Lower lobe of right lung (tissue), 2 donors: ENCODE measurements around the gene ASTN2. TPM values are rescaled to one million over a fixed set of nuclear protein-coding genes. Genes with fewer than 3 reads are reported as not detected.
A peak's percentile ranks its signal among the peaks of the same experiment; 100 is the strongest.

Experiments used
- ATAC-seq, 2 donors: fragments of 200-7000 bp; cut with Tn5 transposase; one replicate each; pipeline ENCODE4 v1.9.1; 2020 to 2022; ENCODE audit warnings: mild to moderate bottlenecking in 2 of 2, moderate library complexity in 2 of 2
- DNase-seq: peaks from one replicate; pipeline ENCODE4 v3.0.0-alpha.2; 2020
- H3K27ac ChIP-seq: fragments of 200-600 bp; one replicate; pipeline ENCODE4 v1.8.0; 2022
- H3K27me3 ChIP-seq: fragments of 200-600 bp; one replicate; pipeline ENCODE4 v1.8.0; 2022; ENCODE audit warnings: low read depth
- H3K36me3 ChIP-seq: fragments of 200-600 bp; one replicate; pipeline ENCODE4 v1.8.0; 2022; ENCODE audit warnings: mild to moderate bottlenecking
- H3K4me1 ChIP-seq: fragments of 200-600 bp; one replicate; pipeline ENCODE4 v1.8.0; 2022
- H3K4me3 ChIP-seq: fragments of 200-600 bp; one replicate; pipeline ENCODE4 v1.8.0; 2022; ENCODE audit warnings: mild to moderate bottlenecking
- H3K9me3 ChIP-seq: fragments of 200-600 bp; one replicate; pipeline ENCODE4 v1.8.0; 2022
- intact Hi-C: fragments of 100-400 bp; cut with DNase I; formaldehyde crosslinking; loops from one replicate; pipeline ENCODE4 v1.11.0; 2022
- total RNA-seq: library from RNA; stranded (reverse); fragmentation: NEBNext Ultra II Directional; extraction: Animal tissue kit (Norgen Biotek cat#: 25700); gene quantifications from one replicate; pipeline ENCODE4 v1.2.1, GENCODE V29; 2021
- TF ChIP-seq, protein P1 (sequence below): fragments of 200-600 bp; IDR thresholded peaks from one replicate; pipeline ENCODE4 v1.8.0; 2022; ENCODE audit warnings: antibody characterized with exemption, mild to moderate bottlenecking
- donor health status: DM: no; HTN: yes; CAD: no; lungs with severe emphysema.

Gene ASTN2
- total RNA-seq, 1 donor from 2014 or later = 4.3 TPM

DNA sequence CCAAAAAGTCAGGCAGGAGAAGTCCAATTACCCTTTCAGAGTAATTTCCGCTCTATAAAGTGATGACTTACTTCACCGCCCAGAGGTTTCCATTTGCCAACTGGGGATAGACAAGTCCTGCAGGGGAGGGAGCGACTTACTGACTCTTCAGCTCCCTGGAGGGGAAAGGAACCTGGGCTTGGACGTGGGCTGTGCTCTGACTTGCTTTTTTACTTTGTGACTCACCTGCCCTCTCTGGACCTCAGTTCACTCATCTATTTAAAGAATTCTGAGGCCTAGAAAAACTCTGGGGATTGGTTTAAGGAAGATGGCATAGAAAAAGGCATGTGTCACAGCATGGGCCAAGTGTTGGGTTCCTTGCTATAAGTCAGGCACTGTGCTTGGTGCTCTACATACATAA lies 908.2 kb downstream of the ASTN2 start:
- TF ChIP-seq, protein P1, sequence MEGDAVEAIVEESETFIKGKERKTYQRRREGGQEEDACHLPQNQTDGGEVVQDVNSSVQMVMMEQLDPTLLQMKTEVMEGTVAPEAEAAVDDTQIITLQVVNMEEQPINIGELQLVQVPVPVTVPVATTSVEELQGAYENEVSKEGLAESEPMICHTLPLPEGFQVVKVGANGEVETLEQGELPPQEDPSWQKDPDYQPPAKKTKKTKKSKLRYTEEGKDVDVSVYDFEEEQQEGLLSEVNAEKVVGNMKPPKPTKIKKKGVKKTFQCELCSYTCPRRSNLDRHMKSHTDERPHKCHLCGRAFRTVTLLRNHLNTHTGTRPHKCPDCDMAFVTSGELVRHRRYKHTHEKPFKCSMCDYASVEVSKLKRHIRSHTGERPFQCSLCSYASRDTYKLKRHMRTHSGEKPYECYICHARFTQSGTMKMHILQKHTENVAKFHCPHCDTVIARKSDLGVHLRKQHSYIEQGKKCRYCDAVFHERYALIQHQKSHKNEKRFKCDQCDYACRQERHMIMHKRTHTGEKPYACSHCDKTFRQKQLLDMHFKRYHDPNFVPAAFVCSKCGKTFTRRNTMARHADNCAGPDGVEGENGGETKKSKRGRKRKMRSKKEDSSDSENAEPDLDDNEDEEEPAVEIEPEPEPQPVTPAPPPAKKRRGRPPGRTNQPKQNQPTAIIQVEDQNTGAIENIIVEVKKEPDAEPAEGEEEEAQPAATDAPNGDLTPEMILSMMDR = no peak
- H3K36me3 ChIP-seq = no peaks in the 10 kb centered on the region
- intact Hi-C loops = no loop called here
- H3K9me3 ChIP-seq = no peaks in the 10 kb centered on the region
- H3K27me3 ChIP-seq = no peaks in the 10 kb centered on the region
- no peak overlapping the region for H3K4me3 ChIP-seq
- ATAC-seq = no peak
- H3K27ac ChIP-seq = no peak overlapping the region
- DNase-seq = no peak
- no peaks in the 10 kb centered on the region for H3K4me1 ChIP-seq

DNA sequence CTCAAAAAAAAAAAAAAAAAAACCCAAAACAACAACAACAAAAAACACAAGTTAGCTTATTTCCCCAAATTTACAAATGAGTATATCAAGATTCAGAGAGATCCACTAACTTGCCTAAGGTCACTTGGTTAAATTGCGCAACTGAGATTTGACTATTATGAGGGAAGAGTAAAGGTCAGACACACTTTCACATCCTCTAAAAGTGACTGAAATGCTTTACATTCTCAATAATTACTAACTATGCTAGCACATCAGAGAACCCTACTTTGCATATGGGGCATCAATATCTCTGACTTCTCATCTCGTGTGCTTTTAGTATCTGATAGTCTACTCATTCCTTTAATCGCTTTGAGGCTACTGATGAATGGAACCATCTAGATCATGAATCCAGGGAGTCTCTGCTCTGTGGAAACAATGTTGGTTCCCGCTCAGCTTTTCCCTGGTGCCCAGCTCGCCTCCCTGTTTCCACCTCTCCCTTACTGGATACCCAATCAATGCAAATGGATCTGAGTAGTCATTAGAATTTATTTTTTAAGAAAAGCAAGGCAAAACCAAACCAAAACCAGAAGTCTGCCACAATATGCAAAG lies 909.9 kb downstream of the ASTN2 start:
- intact Hi-C loops = no loop called here
- Histone ChIP-seq H3K4me3 (no peak overlapping the region), H3K9me3 (no peaks in the 10 kb centered on the region), H3K36me3 (no peaks in the 10 kb centered on the region), H3K4me1 (no peaks in the 10 kb centered on the region), H3K27ac (no peak overlapping the region), H3K27me3 (no peaks in the 10 kb centered on the region)
- TF ChIP-seq, protein P1 = no peak
- DNase-seq (no peak), ATAC-seq (peak in 1 of 2 donors; percentile 43)

DNA sequence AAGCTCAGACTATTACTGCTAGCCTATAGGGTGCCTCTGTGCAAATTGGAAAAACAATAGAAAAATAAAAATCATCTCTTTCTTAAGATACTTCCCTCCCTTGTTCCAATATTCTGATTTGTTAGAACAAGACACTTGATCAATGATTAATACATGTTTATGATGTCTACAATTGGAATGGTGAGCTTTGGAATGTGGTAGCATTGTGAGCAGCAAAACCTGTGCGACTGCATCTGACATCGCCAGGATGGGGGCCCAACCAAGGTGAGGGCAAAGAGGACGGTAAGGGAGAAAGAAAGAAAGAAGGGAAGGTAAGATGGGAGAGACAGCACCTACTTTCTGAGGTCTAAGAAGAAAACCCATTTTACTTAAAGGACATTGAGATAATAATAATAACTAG lies 910.8 kb downstream of the ASTN2 start:
- no peak overlapping the region for H3K27ac ChIP-seq
- DNase-seq (no peak), ATAC-seq (no peak)
- H3K27me3 ChIP-seq = no peaks in the 10 kb centered on the region
- intact Hi-C loops = no loop called here
- H3K4me1 ChIP-seq = no peaks in the 10 kb centered on the region
- H3K36me3 ChIP-seq = no peaks in the 10 kb centered on the region
- H3K4me3 ChIP-seq = no peak overlapping the region
- TF ChIP-seq, protein P1 = no peak
- H3K9me3 ChIP-seq = no peaks in the 10 kb centered on the region

DNA sequence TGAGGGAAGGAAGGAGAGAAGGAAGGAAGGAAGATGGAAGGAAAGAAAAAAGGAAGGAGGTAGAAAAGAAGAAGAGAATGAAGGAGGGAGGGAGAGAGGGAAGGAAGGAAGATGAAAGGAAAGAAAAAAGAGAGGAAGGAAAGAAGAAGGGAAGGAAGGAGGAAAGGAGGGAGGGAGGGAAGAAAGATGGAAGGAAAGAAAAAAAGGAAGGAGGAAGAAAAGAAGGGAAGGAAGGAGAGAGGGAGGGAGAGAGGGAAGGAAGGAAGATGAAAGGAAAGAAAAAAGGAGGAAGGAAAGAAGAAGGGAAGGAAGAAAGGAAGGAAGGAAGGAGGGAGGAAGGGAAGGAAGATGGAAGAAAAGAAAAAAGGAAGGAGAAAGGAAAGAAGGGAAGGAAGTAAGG lies 912.1 kb downstream of the ASTN2 start:
- H3K9me3 ChIP-seq = no peaks in the 10 kb centered on the region
- TF ChIP-seq, protein P1 = no peak
- H3K27me3 ChIP-seq = no peaks in the 10 kb centered on the region
- no peak overlapping the region for H3K4me3 ChIP-seq
- ATAC-seq = no peak
- DNase-seq = no peak
- no peaks in the 10 kb centered on the region for H3K36me3 ChIP-seq
- intact Hi-C loops = no loop called here
- no peaks in the 10 kb centered on the region for H3K4me1 ChIP-seq
- H3K27ac ChIP-seq = no peak overlapping the region

DNA sequence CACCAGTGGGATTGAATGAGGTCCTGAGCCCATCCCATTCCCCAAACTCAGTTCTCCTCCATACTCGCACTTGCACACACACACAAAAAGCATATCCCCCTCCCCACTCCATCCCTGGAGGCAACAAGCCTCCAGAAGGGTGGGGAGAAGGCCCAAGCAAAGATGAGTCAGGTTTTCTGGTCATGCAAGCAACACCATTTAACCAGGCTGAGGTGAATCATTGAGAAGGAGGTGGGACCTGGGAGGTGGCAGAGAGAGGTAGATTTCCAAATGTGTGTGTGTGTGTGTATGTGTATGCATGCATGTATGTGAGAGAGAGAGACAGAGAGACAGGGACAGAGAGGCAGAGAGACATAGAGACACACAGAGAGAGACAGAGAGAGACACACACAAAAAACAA lies 913.0 kb downstream of the ASTN2 start:
- H3K27ac ChIP-seq = no peak overlapping the region
- DNase-seq (no peak), ATAC-seq (no peak)
- H3K9me3 ChIP-seq = no peaks in the 10 kb centered on the region
- TF ChIP-seq, protein P1 = no peak
- H3K27me3 ChIP-seq = no peaks in the 10 kb centered on the region
- H3K4me3 ChIP-seq = no peak overlapping the region
- no peaks in the 10 kb centered on the region for H3K4me1 ChIP-seq
- H3K36me3 ChIP-seq = no peaks in the 10 kb centered on the region
- intact Hi-C loops = no loop called here
